PFSK-1 (cell line): ENCODE measurements around the gene GLT8D1.

Experiments used
- FOXP2 ChIP-seq: optimal IDR thresholded peaks from 2 replicates; pipeline ENCODE3; 2011; ENCODE audit warnings: borderline replicate concordance, control low read depth, inconsistent platforms; ENCODE audit not compliant: insufficient read depth; ENCODE audit errors: extremely low read length, extremely low read depth
- POLR2AphosphoS5 ChIP-seq: IDR thresholded peaks from 2 replicates; pipeline ENCODE4 v1.6.1; 2012; ENCODE audit warnings: low read depth, mild to moderate bottlenecking, control low read depth, low read length, moderate library complexity
- SIN3A ChIP-seq: IDR thresholded peaks from 2 replicates; pipeline ENCODE4 v1.6.1; 2012; ENCODE audit warnings: mild to moderate bottlenecking, low read length, moderate library complexity, borderline replicate concordance; ENCODE audit not compliant: insufficient read depth
- TAF1 ChIP-seq: IDR thresholded peaks from 2 replicates; pipeline ENCODE4 v1.6.1; 2012; ENCODE audit warnings: low read length, control low read depth, borderline replicate concordance; ENCODE audit not compliant: insufficient read depth
- TF ChIP-seq, protein P1 (sequence below), 2 experiments: IDR thresholded peaks; 2 replicates each; pipeline versions ENCODE4 v1.6.1 to v1.8.0; 2011 to 2012; ENCODE audit warnings: low read depth in 2 of 2, low read length in 2 of 2, control low read depth in 1 of 2, inconsistent platforms in 1 of 2, mild to moderate bottlenecking in 1 of 2, moderate library complexity in 1 of 2; ENCODE audit not compliant: insufficient read depth in 1 of 2

GLT8D1 gene

DNA sequence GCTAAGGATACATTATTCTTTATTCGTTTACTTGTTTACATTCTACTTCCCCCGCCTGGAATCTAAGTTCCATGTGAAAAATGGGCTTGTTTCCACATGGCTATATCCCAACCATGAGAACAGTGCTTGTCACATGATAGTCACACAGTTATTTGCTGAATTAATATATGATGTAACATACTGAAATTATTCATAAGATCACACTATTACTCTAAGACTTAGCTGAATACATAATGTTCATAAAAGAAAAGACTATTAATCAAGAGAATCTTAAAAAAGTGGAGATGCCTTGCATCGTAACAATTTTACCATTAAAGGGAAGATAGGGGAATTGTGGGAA lies 26.4 kb downstream of the GLT8D1 start:
- TF ChIP-seq POLR2AphosphoS5, result no peak
- TF ChIP-seq, protein P1, sequence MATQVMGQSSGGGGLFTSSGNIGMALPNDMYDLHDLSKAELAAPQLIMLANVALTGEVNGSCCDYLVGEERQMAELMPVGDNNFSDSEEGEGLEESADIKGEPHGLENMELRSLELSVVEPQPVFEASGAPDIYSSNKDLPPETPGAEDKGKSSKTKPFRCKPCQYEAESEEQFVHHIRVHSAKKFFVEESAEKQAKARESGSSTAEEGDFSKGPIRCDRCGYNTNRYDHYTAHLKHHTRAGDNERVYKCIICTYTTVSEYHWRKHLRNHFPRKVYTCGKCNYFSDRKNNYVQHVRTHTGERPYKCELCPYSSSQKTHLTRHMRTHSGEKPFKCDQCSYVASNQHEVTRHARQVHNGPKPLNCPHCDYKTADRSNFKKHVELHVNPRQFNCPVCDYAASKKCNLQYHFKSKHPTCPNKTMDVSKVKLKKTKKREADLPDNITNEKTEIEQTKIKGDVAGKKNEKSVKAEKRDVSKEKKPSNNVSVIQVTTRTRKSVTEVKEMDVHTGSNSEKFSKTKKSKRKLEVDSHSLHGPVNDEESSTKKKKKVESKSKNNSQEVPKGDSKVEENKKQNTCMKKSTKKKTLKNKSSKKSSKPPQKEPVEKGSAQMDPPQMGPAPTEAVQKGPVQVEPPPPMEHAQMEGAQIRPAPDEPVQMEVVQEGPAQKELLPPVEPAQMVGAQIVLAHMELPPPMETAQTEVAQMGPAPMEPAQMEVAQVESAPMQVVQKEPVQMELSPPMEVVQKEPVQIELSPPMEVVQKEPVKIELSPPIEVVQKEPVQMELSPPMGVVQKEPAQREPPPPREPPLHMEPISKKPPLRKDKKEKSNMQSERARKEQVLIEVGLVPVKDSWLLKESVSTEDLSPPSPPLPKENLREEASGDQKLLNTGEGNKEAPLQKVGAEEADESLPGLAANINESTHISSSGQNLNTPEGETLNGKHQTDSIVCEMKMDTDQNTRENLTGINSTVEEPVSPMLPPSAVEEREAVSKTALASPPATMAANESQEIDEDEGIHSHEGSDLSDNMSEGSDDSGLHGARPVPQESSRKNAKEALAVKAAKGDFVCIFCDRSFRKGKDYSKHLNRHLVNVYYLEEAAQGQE (IDR thresholded peaks at IDR 0.05; ENCODE audit: insufficient read depth in 1 of 2, low read depth in 2 of 2, low read length in 2 of 2), result no peak

DNA sequence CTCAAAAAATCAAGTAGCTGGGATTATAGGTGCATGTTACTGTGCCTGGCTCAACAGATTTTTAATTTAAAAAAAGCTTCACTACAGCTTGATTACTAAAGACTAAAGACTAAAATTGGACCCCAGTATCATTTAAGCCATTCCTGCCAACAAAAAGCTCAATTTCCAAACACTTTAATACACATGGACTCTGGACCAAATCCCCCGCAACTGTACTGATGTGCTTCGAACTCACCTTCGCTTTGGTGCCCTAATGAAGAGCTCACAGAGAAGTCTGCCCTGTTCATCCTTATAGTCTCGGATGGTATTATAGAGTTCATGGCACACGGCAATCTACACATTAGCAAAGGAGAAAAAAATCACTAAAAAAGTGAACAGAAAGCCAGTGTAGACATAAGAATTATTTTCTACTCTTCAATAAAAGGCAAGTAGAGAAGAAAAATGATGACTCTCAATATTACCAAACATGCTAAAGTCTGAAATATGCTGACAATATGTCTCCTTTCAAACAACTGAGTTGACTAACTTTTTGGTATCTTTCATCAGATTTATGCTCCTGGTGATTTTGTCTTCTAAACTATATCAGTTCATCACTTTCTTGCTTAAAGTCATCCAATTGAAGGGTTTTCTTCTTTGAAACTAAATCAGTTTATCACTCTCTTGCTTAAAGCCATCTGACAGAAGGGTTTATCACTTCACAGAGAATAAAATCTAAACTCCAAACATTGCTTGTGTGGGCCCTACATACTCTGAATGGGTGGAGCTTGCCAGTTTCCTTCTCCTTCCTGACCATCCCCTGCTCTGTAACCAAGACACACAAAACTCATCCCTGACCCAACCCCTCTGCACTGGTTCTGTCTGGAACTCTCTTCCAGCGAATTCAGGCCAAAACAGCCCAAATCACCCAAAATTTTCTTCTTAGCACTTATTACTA lies 27.1 kb downstream of the GLT8D1 start:
- TF ChIP-seq TAF1 (no peak), POLR2AphosphoS5 (no peak), SIN3A (no peak)
- TF ChIP-seq, protein P1 (IDR thresholded peaks at IDR 0.05; ENCODE audit: insufficient read depth in 1 of 2, low read depth in 2 of 2, low read length in 2 of 2), result no peak

DNA sequence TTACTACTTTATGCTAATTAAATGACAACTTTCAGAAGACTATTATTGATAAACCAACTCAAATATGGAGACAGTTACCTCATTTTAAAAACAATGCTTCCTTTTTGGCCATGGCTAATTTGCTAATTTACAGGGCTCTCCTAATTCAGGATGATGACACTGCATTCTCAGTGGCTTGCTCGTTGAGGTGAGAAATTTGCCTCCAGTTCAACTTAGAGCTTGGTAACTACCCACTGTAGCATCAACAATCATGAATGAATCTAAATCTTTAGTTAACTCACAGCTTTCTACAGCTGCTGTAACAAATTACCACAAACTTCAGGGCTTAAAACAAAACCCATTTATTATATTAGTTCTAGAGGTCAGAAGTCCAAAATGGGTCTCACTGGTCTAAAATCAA lies 33.9 kb downstream of the GLT8D1 start:
- TF ChIP-seq POLR2AphosphoS5, result no peak
- TF ChIP-seq, protein P1 (IDR thresholded peaks at IDR 0.05; ENCODE audit: insufficient read depth in 1 of 2, low read depth in 2 of 2, low read length in 2 of 2), result no peak
- TF ChIP-seq FOXP2, result no peak
- TF ChIP-seq SIN3A, result no peak
- TF ChIP-seq TAF1, result no peak

DNA sequence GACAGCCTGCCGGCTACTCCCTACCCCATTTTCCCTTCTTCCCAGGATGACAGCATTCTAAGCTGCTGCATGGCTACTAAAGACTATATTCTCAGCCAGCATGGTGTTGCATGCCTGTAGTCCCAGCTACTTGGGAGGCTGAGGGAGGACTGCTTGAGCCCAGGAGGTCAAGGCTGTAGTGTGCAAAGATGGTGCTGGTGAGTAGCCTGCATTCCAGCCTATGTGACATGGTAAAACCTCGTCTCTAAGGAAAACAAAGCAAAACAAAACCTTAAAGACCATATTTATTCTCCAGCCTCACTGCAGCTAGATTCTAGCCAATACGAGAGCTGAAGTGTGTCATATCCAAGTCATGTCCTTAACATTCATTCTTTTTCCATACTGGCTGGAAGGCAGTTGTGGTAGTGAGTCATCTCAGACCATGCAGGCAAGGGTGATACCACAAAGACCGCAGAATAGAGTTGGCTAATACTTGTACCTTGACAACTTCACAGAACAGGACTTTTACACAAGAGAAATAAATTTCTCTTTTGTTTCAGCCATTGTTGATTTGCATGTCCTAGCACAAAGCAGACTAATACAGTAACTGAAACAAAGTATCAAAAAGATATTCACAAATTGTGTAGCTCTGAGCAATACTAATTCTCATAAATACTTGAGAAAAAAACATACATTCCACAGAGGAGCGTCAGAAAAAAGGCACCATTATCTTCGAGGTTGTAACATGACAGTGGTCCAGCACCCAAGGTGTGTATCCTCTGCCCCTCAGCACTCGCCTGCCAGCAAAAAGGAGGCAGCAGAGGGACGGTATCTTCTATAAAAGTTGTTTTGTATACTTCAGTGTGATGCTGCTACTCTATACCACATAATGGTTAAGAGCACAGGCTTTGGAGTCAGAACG lies 34.7 kb downstream of the GLT8D1 start:
- TF ChIP-seq FOXP2, result no peak
- TF ChIP-seq SIN3A, result no peak
- no peak for TF ChIP-seq POLR2AphosphoS5
- TF ChIP-seq TAF1, result no peak
- TF ChIP-seq, protein P1 (IDR thresholded peaks at IDR 0.05; ENCODE audit: insufficient read depth in 1 of 2, low read depth in 2 of 2, low read length in 2 of 2), result no peak
